OCI-LY1 (cell line): ENCODE measurements around the gene ZNF175.

Experiments used
- H2AFZ ChIP-seq: fragments of 200-600 bp; sonication (generic), shearing (Covaris generic); 2 replicates; pipeline ENCODE4 v1.6.0; 2014; ENCODE audit warnings: antibody characterized with exemption, mild to moderate bottlenecking, low read length
- H3F3A ChIP-seq: fragments of 200-600 bp; sonication (generic), shearing (Covaris generic); 2 replicates; pipeline ENCODE4 v1.6.0; 2014; ENCODE audit warnings: mild to moderate bottlenecking, antibody characterized with exemption, low read length, moderate library complexity; ENCODE audit not compliant: insufficient read depth
- H3K27ac ChIP-seq: fragments of 200-600 bp; sonication (generic); 2 replicates; pipeline ENCODE4 v1.5.1; 2014; ENCODE audit warnings: low read length, mixed run types, mild to moderate bottlenecking, low read depth; ENCODE audit not compliant: poor library complexity, severe bottlenecking
- H3K27me3 ChIP-seq: fragments of 200-600 bp; sonication (generic); 2 replicates; pipeline ENCODE4 v1.6.0; 2014; ENCODE audit warnings: antibody characterized with exemption, mild to moderate bottlenecking, low read length, moderate library complexity; ENCODE audit not compliant: insufficient read depth
- H3K36me3 ChIP-seq: fragments of 200-600 bp; sonication (generic); 2 replicates; pipeline ENCODE4 v1.6.1; 2014; ENCODE audit warnings: mild to moderate bottlenecking, antibody characterized with exemption, low read length, moderate library complexity, mixed read lengths; ENCODE audit not compliant: insufficient read depth
- H3K4me1 ChIP-seq: fragments of 200-600 bp; sonication (generic); 2 replicates; pipeline ENCODE4 v1.5.1; 2014; ENCODE audit warnings: mild to moderate bottlenecking, low read length, moderate library complexity; ENCODE audit not compliant: insufficient read depth, severe bottlenecking
- H3K4me2 ChIP-seq: fragments of 200-600 bp; sonication (generic), shearing (Covaris generic); 2 replicates; pipeline ENCODE4 v1.6.1; 2014; ENCODE audit warnings: low read length
- H3K4me3 ChIP-seq: fragments of 200-600 bp; sonication (generic); 2 replicates; pipeline ENCODE4 v1.5.1; 2014; ENCODE audit warnings: low read length, low read depth, mild to moderate bottlenecking, mixed read lengths; ENCODE audit not compliant: poor library complexity, severe bottlenecking
- H3K79me2 ChIP-seq: fragments of 200-600 bp; shearing (Covaris generic); 2 replicates; pipeline ENCODE4 v1.6.1; 2016; ENCODE audit warnings: mixed run types, low read length, mixed read lengths; ENCODE audit not compliant: insufficient read depth
- H3K9ac ChIP-seq: fragments of 200-600 bp; sonication (generic), shearing (Covaris generic); 2 replicates; pipeline ENCODE4 v1.6.1; 2014; ENCODE audit warnings: mild to moderate bottlenecking, low read length, mixed read lengths
- H3K9me2 ChIP-seq: fragments of 200-600 bp; sonication (generic), shearing (Covaris generic); 2 replicates; pipeline ENCODE4 v1.6.1; 2014; ENCODE audit warnings: low read depth, mild to moderate bottlenecking, low read length, mixed read lengths
- H3K9me3 ChIP-seq: fragments of 200-600 bp; shearing (Covaris generic); 2 replicates; pipeline ENCODE4 v1.6.1; 2014; ENCODE audit warnings: low read length, mixed read lengths
- H4K20me1 ChIP-seq: fragments of 200-600 bp; sonication (generic), shearing (Covaris generic); 2 replicates; pipeline ENCODE4 v1.6.0; 2016; ENCODE audit warnings: mild to moderate bottlenecking, low read length; ENCODE audit not compliant: insufficient read depth
- EZH2 ChIP-seq: fragments of 200-600 bp; sonication (generic), shearing (Covaris generic); IDR thresholded peaks from 2 replicates; pipeline ENCODE4 v1.8.0; 2017; ENCODE audit warnings: borderline replicate concordance, mixed run types, mild to moderate bottlenecking, antibody characterized with exemption, low read length, moderate library complexity, mixed read lengths
- TF ChIP-seq, protein P1 (sequence below): fragments of 200-600 bp; sonication (generic), shearing (Covaris generic); IDR thresholded peaks from 2 replicates; pipeline ENCODE4 v1.5.1; 2017; ENCODE audit warnings: mild to moderate bottlenecking, antibody characterized with exemption, low read length, moderate library complexity, mixed read lengths

The ZNF175 gene

DNA sequence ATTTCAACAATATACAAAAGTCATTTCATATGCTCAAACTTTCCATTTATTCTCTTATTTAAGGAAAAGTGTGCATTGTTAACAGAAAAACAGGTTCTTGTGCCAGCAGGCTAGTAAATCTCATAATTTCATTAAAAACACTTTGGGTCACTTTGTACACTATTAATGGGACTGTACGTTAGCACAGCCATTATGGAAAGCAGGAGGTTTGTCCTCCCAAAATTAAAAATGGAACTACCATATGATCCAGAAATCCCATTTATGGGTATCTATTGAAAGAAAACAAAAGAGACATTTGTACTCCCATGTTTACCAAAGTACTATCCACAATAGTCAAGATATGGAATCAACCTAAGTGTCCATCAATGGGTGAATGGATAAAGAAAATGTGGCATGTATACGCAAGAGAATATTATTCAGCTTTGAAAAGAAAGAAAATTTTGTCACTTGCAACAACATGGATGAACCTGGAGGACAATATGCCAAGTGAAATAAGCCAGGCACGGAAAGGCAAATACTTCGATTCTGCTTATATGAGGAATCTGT, 31.2 kb upstream of the ZNF175 start:
- Histone ChIP-seq H3K79me2 (no peaks in the 10 kb centered on the region), H3K4me1 (no peaks in the 10 kb centered on the region), H3K9ac (no peak overlapping the region), H3K27ac (no peak overlapping the region), H3K36me3 (no peaks in the 10 kb centered on the region), H4K20me1 (no peaks in the 10 kb centered on the region), H2AFZ (no peak overlapping the region), H3F3A (no peaks in the 10 kb centered on the region), H3K9me2 (no peaks in the 10 kb centered on the region), H3K9me3 (no peaks in the 10 kb centered on the region), H3K4me3 (no peak overlapping the region), H3K4me2 (no peak overlapping the region), H3K27me3 (no peaks in the 10 kb centered on the region; the same call in 1 of the 2 replicates)
- TF ChIP-seq, protein P1, sequence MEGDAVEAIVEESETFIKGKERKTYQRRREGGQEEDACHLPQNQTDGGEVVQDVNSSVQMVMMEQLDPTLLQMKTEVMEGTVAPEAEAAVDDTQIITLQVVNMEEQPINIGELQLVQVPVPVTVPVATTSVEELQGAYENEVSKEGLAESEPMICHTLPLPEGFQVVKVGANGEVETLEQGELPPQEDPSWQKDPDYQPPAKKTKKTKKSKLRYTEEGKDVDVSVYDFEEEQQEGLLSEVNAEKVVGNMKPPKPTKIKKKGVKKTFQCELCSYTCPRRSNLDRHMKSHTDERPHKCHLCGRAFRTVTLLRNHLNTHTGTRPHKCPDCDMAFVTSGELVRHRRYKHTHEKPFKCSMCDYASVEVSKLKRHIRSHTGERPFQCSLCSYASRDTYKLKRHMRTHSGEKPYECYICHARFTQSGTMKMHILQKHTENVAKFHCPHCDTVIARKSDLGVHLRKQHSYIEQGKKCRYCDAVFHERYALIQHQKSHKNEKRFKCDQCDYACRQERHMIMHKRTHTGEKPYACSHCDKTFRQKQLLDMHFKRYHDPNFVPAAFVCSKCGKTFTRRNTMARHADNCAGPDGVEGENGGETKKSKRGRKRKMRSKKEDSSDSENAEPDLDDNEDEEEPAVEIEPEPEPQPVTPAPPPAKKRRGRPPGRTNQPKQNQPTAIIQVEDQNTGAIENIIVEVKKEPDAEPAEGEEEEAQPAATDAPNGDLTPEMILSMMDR: no peak
- no peak for TF ChIP-seq EZH2

DNA sequence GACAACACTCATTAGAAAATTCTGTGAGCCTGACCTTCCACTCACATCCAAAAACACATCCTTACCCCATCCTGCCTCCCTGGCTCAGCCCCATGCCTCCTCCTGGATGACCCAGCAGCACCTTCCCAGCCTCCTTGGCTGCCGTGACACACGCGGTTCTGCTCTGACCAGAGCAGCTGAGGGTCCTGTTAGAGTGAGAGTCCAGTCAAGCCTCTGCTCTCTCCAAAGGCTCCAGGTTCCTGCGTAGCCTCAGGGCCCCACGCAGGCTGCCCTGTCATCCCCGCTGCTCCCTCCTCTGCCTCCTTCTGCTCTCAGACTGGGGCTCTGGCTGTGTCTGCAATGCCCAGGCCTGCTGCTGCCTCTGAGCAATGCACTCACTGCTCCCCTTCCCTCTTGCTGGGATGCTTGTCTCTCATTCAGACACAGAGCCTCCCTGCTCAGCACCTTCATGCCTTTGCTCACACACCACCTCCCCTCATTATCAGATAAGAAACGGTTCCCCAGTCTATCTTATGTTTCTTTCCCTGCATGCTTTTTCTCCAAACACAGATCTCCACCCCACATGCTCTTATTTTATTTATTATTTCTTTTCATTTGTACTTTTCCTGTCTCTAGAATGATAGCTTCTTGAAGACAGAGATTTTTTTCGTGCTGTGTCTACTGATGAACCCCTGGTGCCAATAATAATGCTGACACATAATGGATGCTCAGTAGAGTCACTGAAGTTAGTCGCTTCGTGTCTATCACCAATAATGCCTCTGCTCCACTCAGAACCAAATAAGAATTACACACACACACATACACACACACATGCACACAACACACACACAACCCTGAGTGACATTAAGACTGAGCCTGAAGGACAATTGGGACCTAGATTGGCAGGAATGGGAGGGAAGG, 29.4 kb upstream of the ZNF175 start:
- H3K27me3 ChIP-seq: no peaks in the 10 kb centered on the region; the same call in 1 of the 2 replicates
- no peaks in the 10 kb centered on the region for H3K9me3 ChIP-seq
- H2AFZ ChIP-seq: no peak overlapping the region
- H3K27ac ChIP-seq: no peak overlapping the region
- H3K4me1 ChIP-seq: no peaks in the 10 kb centered on the region
- H3K4me3 ChIP-seq: no peak overlapping the region
- no peak for TF ChIP-seq EZH2
- TF ChIP-seq, protein P1: no peak
- no peaks in the 10 kb centered on the region for H3K36me3 ChIP-seq
- no peaks in the 10 kb centered on the region for H3K9me2 ChIP-seq
- H3F3A ChIP-seq: no peaks in the 10 kb centered on the region
- H3K79me2 ChIP-seq: no peaks in the 10 kb centered on the region
- H4K20me1 ChIP-seq: no peaks in the 10 kb centered on the region
- H3K9ac ChIP-seq: no peak overlapping the region
- H3K4me2 ChIP-seq: no peak overlapping the region

DNA sequence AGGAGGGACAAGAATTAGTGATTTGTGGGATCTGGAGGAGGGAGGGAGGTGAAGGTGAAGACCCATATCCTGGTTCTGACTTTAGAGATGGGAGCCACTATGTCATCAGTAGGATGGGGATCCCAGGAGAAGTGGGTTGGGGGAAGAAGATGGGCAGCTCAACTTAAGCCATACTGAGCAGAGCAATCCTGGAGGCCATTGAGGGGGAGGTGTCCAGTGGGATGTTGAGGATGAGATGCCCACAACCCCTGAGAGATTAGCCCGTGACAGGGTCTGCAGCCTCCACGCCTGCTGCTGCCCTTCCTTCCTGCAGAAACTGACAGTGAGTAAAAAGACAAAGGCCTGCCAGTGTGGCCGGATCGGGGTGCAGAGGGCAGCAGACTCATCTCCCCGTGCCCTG, 28.4 kb upstream of the ZNF175 start:
- Histone ChIP-seq H3K9me3 (no peaks in the 10 kb centered on the region), H3K79me2 (no peaks in the 10 kb centered on the region), H3K9ac (no peak overlapping the region), H3K4me2 (no peak overlapping the region), H3K4me3 (no peak overlapping the region), H3K27me3 (peaks cover 5% of the 10 kb centered on the region; the same call in 1 of the 2 replicates), H4K20me1 (no peaks in the 10 kb centered on the region), H3K9me2 (no peaks in the 10 kb centered on the region), H3K27ac (no peak overlapping the region), H2AFZ (no peak overlapping the region), H3F3A (no peaks in the 10 kb centered on the region), H3K36me3 (no peaks in the 10 kb centered on the region), H3K4me1 (no peaks in the 10 kb centered on the region)
- TF ChIP-seq, protein P1: no peak
- TF ChIP-seq EZH2: no peak
